MM.1S (cell line): ENCODE data around the gene MORN5.

Experiments
- DNase-seq: peaks from one replicate; pipeline ENCODE4 v3.0.0-alpha.2; 2015
- H2AFZ ChIP-seq: fragments of 300-600 bp; sonication (generic); 2 replicates; pipeline ENCODE4 v1.6.0; 2016; ENCODE audit warnings: antibody characterized with exemption, low read length
- H3F3A ChIP-seq: fragments of 300-600 bp; sonication (generic); 2 replicates; pipeline ENCODE4 v1.6.1; 2016; ENCODE audit warnings: mild to moderate bottlenecking, antibody characterized with exemption, low read length, moderate library complexity, mixed read lengths; ENCODE audit not compliant: insufficient read depth
- H3K27ac ChIP-seq: fragments of 300-600 bp; sonication (generic); 2 replicates; pipeline ENCODE4 v1.5.1; 2016; ENCODE audit warnings: mild to moderate bottlenecking, low read length
- H3K27me3 ChIP-seq: fragments of 300-600 bp; sonication (generic); replicated peaks from 2 replicates; pipeline ENCODE4 v1.6.0; 2016; ENCODE audit warnings: low read length; ENCODE audit not compliant: insufficient read depth
- H3K36me3 ChIP-seq: fragments of 300-600 bp; sonication (generic); replicated peaks from 2 replicates; pipeline ENCODE4 v1.6.1; 2016; ENCODE audit warnings: mild to moderate bottlenecking, low read length, mixed read lengths; ENCODE audit not compliant: insufficient read depth
- H3K4me1 ChIP-seq: fragments of 300-600 bp; sonication (generic); 2 replicates; pipeline ENCODE4 v1.6.1; 2016; ENCODE audit warnings: low read length, mixed read lengths
- H3K4me2 ChIP-seq: fragments of 300-600 bp; sonication (generic); 2 replicates; pipeline ENCODE4 v1.6.0; 2016; ENCODE audit warnings: low read depth, low read length
- H3K4me3 ChIP-seq: fragments of 300-600 bp; sonication (generic); 2 replicates; pipeline ENCODE4 v1.5.1; 2016; ENCODE audit warnings: low read length, mixed read lengths
- H3K79me2 ChIP-seq: fragments of 300-600 bp; sonication (generic); 2 replicates; pipeline ENCODE4 v1.6.1; 2016; ENCODE audit warnings: mixed run types, low read length, mixed read lengths
- H3K9ac ChIP-seq: fragments of 300-600 bp; sonication (generic); 2 replicates; pipeline ENCODE4 v1.6.1; 2016; ENCODE audit warnings: low read length, mixed read lengths
- H3K9me2 ChIP-seq: fragments of 300-600 bp; sonication (generic); replicated peaks from 2 replicates; pipeline ENCODE4 v1.6.1; 2016; ENCODE audit warnings: mild to moderate bottlenecking, low read length, mixed read lengths; ENCODE audit not compliant: insufficient read depth
- H3K9me3 ChIP-seq: fragments of 300-600 bp; sonication (generic); replicated peaks from 2 replicates; pipeline ENCODE4 v1.6.1; 2016; ENCODE audit warnings: mild to moderate bottlenecking, low read length, mixed read lengths; ENCODE audit not compliant: insufficient read depth
- H4K20me1 ChIP-seq: fragments of 300-600 bp; sonication (generic); 2 replicates; pipeline ENCODE4 v1.6.1; 2016; ENCODE audit warnings: mild to moderate bottlenecking, low read length, moderate library complexity, mixed read lengths; ENCODE audit not compliant: insufficient read depth
- CTCF ChIP-seq: fragments of 300-600 bp; sonication (generic); IDR thresholded peaks from 2 replicates; pipeline ENCODE4 v1.5.1; 2016; ENCODE audit warnings: antibody characterized with exemption, low read length, mixed read lengths
- EZH2 ChIP-seq: fragments of 300-600 bp; sonication (generic); optimal IDR thresholded peaks from 2 replicates; pipeline ENCODE3; 2017; ENCODE audit warnings: low read depth, mild to moderate bottlenecking, antibody characterized with exemption, low read length, mixed read lengths
- EZH2phosphoT487 ChIP-seq: fragments of 300-600 bp; sonication (generic); IDR thresholded peaks from 2 replicates; pipeline ENCODE4 v1.6.1; 2018; ENCODE audit warnings: antibody characterized with exemption, low read length

The MORN5 gene

GRCh38 chr9:122119166-122119521 is 40.6 kb upstream of the MORN5 start:
- Histone ChIP-seq H3F3A (no peaks in the 10 kb centered on the region), H3K79me2 (no peaks in the 10 kb centered on the region), H3K4me1 (no peaks in the 10 kb centered on the region), H3K9ac (no peak overlapping the region), H3K9me3 (no peaks in the 10 kb centered on the region), H3K27ac (no peak overlapping the region), H3K4me2 (no peak overlapping the region), H3K36me3 (no peaks in the 10 kb centered on the region), H3K27me3 (peaks cover 4% of the 10 kb centered on the region; the same call in 1 of the 2 replicates), H3K9me2 (no peaks in the 10 kb centered on the region), H2AFZ (no peak overlapping the region), H4K20me1 (no peaks in the 10 kb centered on the region), H3K4me3 (no peak overlapping the region)
- DNase-seq: no peak
- TF ChIP-seq EZH2phosphoT487 (no peak), CTCF (no peak), EZH2 (no peak)

- Histone ChIP-seq H3K9ac (no peak overlapping the region), H3K36me3 (no peaks in the 10 kb centered on the region), H3K4me1 (no peaks in the 10 kb centered on the region), H4K20me1 (no peaks in the 10 kb centered on the region), H3F3A (no peaks in the 10 kb centered on the region), H3K9me3 (no peaks in the 10 kb centered on the region), H3K27ac (no peak overlapping the region), H2AFZ (no peak overlapping the region), H3K4me2 (no peak overlapping the region), H3K9me2 (no peaks in the 10 kb centered on the region), H3K27me3 (peaks cover 4% of the 10 kb centered on the region; the same call in 1 of the 2 replicates), H3K4me3 (no peak overlapping the region), H3K79me2 (no peaks in the 10 kb centered on the region)
- no peak for TF ChIP-seq CTCF
- TF ChIP-seq EZH2: no peak
- no peak for TF ChIP-seq EZH2phosphoT487
- DNase-seq: no peak
These were observed 40.0 kb upstream of the MORN5 start for GRCh38 chr9:122119721-122120120.

GRCh38 chr9:122120316-122121071 is 39.2 kb upstream of the MORN5 start:
- Histone ChIP-seq H3K27ac (no peak overlapping the region), H3K4me1 (no peaks in the 10 kb centered on the region), H3K4me2 (no peak overlapping the region), H4K20me1 (no peaks in the 10 kb centered on the region), H3F3A (no peaks in the 10 kb centered on the region), H3K9me3 (no peaks in the 10 kb centered on the region), H3K9me2 (no peaks in the 10 kb centered on the region), H3K9ac (no peak overlapping the region), H3K36me3 (no peaks in the 10 kb centered on the region), H3K79me2 (no peaks in the 10 kb centered on the region), H3K4me3 (no peak overlapping the region), H3K27me3 (no peaks in the 10 kb centered on the region; the same call in 1 of the 2 replicates), H2AFZ (no peak overlapping the region)
- TF ChIP-seq CTCF (no peak), EZH2phosphoT487 (no peak), EZH2 (no peak)
- DNase-seq: no peak
